ENCODE results near the gene NIM1K.

GRCh38 chr5:43219120-43219519 is 27.1 kb downstream of the NIM1K start:
- TF ChIP-seq REST (IDR thresholded peaks at IDR 0.05; ENCODE audit: insufficient replicate concordance, low read depth) (no peak), POLR2AphosphoS5 (IDR thresholded peaks at IDR 0.05; ENCODE audit: low read depth) (no peak)

Data from HL-60 (cell line).